Measurements from ENCODE around the gene ANO2. TPM values are rescaled to one million over a fixed set of nuclear protein-coding genes. Genes with fewer than 3 reads are reported as not detected.

ANO2 gene
- total and polyA plus RNA-seq, 4 donors: 0.03 to 0.25 (median 0.15) TPM

- Histone ChIP-seq H3K4me3 (ENCODE audit: low read depth in 1 of 3, low read length in 3 of 3) (no peak overlapping the region), H3K4me1 (ENCODE audit: control insufficient read depth in 4 of 4, insufficient read depth in 4 of 4, low read length in 3 of 4) (peaks cover 0 to 10% (median 6%) of the 10 kb centered on the region in 4 donors), H3K9me3 (ENCODE audit: control insufficient read depth in 4 of 4, low read length in 3 of 4) (peaks cover 0 to 3% (median 1%) of the 10 kb centered on the region in 4 donors), H3K27me3 (ENCODE audit: control insufficient read depth in 4 of 4, insufficient read depth in 4 of 4, low read length in 3 of 4) (peaks cover 0 to 13% (median 9%) of the 10 kb centered on the region in 4 donors), H3K9ac (ENCODE audit: low read depth in 1 of 2, low read length in 2 of 2) (no peak overlapping the region), H3K36me3 (ENCODE audit: control insufficient read depth in 4 of 4, insufficient read depth in 3 of 4, low read depth in 1 of 4, low read length in 3 of 4) (no peaks in the 10 kb centered on the region), H3K27ac (ENCODE audit: low read depth in 1 of 2, low read length in 2 of 2) (no peak overlapping the region)
- TF ChIP-seq FOXA2 (IDR thresholded peaks at IDR 0.05) (no peak), CTCF (IDR thresholded peaks at IDR 0.05; ENCODE audit: low read depth, low read length, missing input control) (no peak), SP1 (IDR thresholded peaks at IDR 0.05) (no peak), RAD21 (IDR thresholded peaks at IDR 0.05) (no peak), JUND (IDR thresholded peaks at IDR 0.05) (no peak), TAF1 (conservative IDR thresholded peaks at IDR 0.05) (no peak), ATF3 (IDR thresholded peaks at IDR 0.05) (no peak), REST (IDR thresholded peaks at IDR 0.05) (no peak)
- 82% methylated on average over 3 of the region's 3 CpGs for WGBS
- DNase-seq (ENCODE audit: low spot score): no peak
Measured at GRCh38 chr12:5941907-5942306, 3.2 kb downstream of the ANO2 start.

GRCh38 chr12:5927732-5928516, 17.1 kb downstream of the ANO2 start:
- no peaks in the 10 kb centered on the region for H3K4me1 ChIP-seq (ENCODE audit: control insufficient read depth in 4 of 4, insufficient read depth in 4 of 4, low read length in 3 of 4)
- H3K27ac ChIP-seq (ENCODE audit: low read depth in 1 of 2, low read length in 2 of 2): no peak overlapping the region
- H3K9ac ChIP-seq (ENCODE audit: low read depth in 1 of 2, low read length in 2 of 2): no peak overlapping the region
- 72% methylated on average over 4 of the region's 4 CpGs for WGBS
- no peak for TF ChIP-seq RAD21 (IDR thresholded peaks at IDR 0.05)
- TF ChIP-seq RXRA (IDR thresholded peaks at IDR 0.05): no peak
- TF ChIP-seq SP1 (IDR thresholded peaks at IDR 0.05): no peak
- TF ChIP-seq TAF1 (conservative IDR thresholded peaks at IDR 0.05): no peak
- TF ChIP-seq REST (IDR thresholded peaks at IDR 0.05): no peak
- no peak for TF ChIP-seq JUND (IDR thresholded peaks at IDR 0.05)
- no peak for TF ChIP-seq NR2F2 (IDR thresholded peaks at IDR 0.05)
- no peak for TF ChIP-seq HNF4G (IDR thresholded peaks at IDR 0.05)
- H3K36me3 ChIP-seq (ENCODE audit: control insufficient read depth in 4 of 4, insufficient read depth in 3 of 4, low read depth in 1 of 4, low read length in 3 of 4): no peaks in the 10 kb centered on the region
- DNase-seq (ENCODE audit: low spot score): no peak
- H3K9me3 ChIP-seq (ENCODE audit: control insufficient read depth in 4 of 4, low read length in 3 of 4): no peaks in the 10 kb centered on the region
- no peak overlapping the region for H3K4me3 ChIP-seq (ENCODE audit: low read depth in 1 of 3, low read length in 3 of 3)
- no peaks in the 10 kb centered on the region for H3K27me3 ChIP-seq (ENCODE audit: control insufficient read depth in 4 of 4, insufficient read depth in 4 of 4, low read length in 3 of 4)

All from liver (tissue), 9 donors.